ENCODE measurements around the gene ZNF652. TPM values are rescaled to one million over a fixed set of nuclear protein-coding genes. Genes with fewer than 3 reads are reported as not detected.

ZNF652 gene
- total RNA-seq, 2 donors from 2014 or later = 24.6 to 25.4 TPM

GRCh38 chr17:49298371-49298976, 63.6 kb downstream of the ZNF652 start:
- H3K4me1 ChIP-seq = no peaks in the 10 kb centered on the region
- no peak overlapping the region for H3K4me3 ChIP-seq
- no peak overlapping the region for H3K27ac ChIP-seq
- H3K27me3 ChIP-seq = no peaks in the 10 kb centered on the region
- no peak for TF ChIP-seq CTCF (IDR thresholded peaks at IDR 0.05)
- DNase-seq (ENCODE audit: low spot score) = no peak
- H3K36me3 ChIP-seq = peaks cover 22% of the 10 kb centered on the region
- H3K9me3 ChIP-seq = no peaks in the 10 kb centered on the region

GRCh38 chr17:49297141-49297540, 64.9 kb downstream of the ZNF652 start:
- Histone ChIP-seq H3K4me3 (no peak overlapping the region), H3K36me3 (peaks cover 22% of the 10 kb centered on the region), H3K4me1 (no peaks in the 10 kb centered on the region), H3K27me3 (no peaks in the 10 kb centered on the region), H3K27ac (no peak overlapping the region), H3K9me3 (no peaks in the 10 kb centered on the region)
- DNase-seq (ENCODE audit: low spot score) = no peak
- no peak for TF ChIP-seq CTCF (IDR thresholded peaks at IDR 0.05)

- H3K27me3 ChIP-seq = no peaks in the 10 kb centered on the region
- no peak overlapping the region for H3K4me3 ChIP-seq
- H3K27ac ChIP-seq = no peak overlapping the region
- TF ChIP-seq CTCF (IDR thresholded peaks at IDR 0.05) = no peak
- H3K36me3 ChIP-seq = peaks cover 16% of the 10 kb centered on the region
- no peak for DNase-seq (ENCODE audit: low spot score)
- H3K9me3 ChIP-seq = no peaks in the 10 kb centered on the region
- H3K4me1 ChIP-seq = no peaks in the 10 kb centered on the region
Measured at GRCh38 chr17:49294122-49294521, 67.9 kb downstream of the ZNF652 start.

- no peaks in the 10 kb centered on the region for H3K27me3 ChIP-seq
- H3K36me3 ChIP-seq = peaks cover 6% of the 10 kb centered on the region
- DNase-seq (ENCODE audit: low spot score) = no peak
Measured at GRCh38 chr17:49292901-49293300, 69.1 kb downstream of the ZNF652 start.

GRCh38 chr17:49291929-49292328, 70.1 kb downstream of the ZNF652 start:
- TF ChIP-seq CTCF (IDR thresholded peaks at IDR 0.05) = no peak
- no peaks in the 10 kb centered on the region for H3K9me3 ChIP-seq
- DNase-seq (ENCODE audit: low spot score) = no peak
- no peaks in the 10 kb centered on the region for H3K27me3 ChIP-seq
- H3K4me1 ChIP-seq = no peaks in the 10 kb centered on the region
- H3K27ac ChIP-seq = no peak overlapping the region
- no peak overlapping the region for H3K4me3 ChIP-seq
- H3K36me3 ChIP-seq = no peaks in the 10 kb centered on the region

More at GRCh38 chr17:49292901-49293300, 69.1 kb downstream of the ZNF652 start:
- H3K4me1 ChIP-seq = no peaks in the 10 kb centered on the region
- TF ChIP-seq CTCF (IDR thresholded peaks at IDR 0.05) = no peak
- H3K27ac ChIP-seq = no peak overlapping the region
- H3K4me3 ChIP-seq = no peak overlapping the region
- no peaks in the 10 kb centered on the region for H3K9me3 ChIP-seq

Measured in right atrium auricular region (tissue), 2 donors.